IMR-90 (cell line): ENCODE results near the gene CEACAM16.

Experiments
- CEBPB ChIP-seq: IDR thresholded peaks from 2 replicates; pipeline ENCODE4 v1.6.1; 2012; ENCODE audit warnings: low read depth, low read length, improper control_type of control experiment
- CHD1 ChIP-seq: IDR thresholded peaks from 2 replicates; pipeline ENCODE4 v1.6.1; 2012; ENCODE audit warnings: low read depth, low read length, improper control_type of control experiment
- MAFK ChIP-seq: IDR thresholded peaks from 2 replicates; pipeline ENCODE4 v1.6.1; 2012; ENCODE audit warnings: low read depth, low read length, improper control_type of control experiment
- MAZ ChIP-seq: IDR thresholded peaks from 2 replicates; pipeline ENCODE4 v1.6.1; 2012; ENCODE audit warnings: low read depth, mild to moderate bottlenecking, low read length, improper control_type of control experiment, moderate library complexity, borderline replicate concordance
- POLR2A ChIP-seq: IDR thresholded peaks from 2 replicates; pipeline ENCODE4 v1.6.1; 2012; ENCODE audit warnings: mild to moderate bottlenecking, low read depth, low read length
- RAD21 ChIP-seq: IDR thresholded peaks from 2 replicates; pipeline ENCODE4 v1.6.1; 2012; ENCODE audit warnings: low read length, improper control_type of control experiment
- RFX5 ChIP-seq: IDR thresholded peaks from 2 replicates; pipeline ENCODE4 v1.8.0; 2012; ENCODE audit warnings: low read depth, mild to moderate bottlenecking, low read length, moderate library complexity
- TF ChIP-seq, protein P1 (sequence below): conservative IDR thresholded peaks from 2 replicates; pipeline ENCODE4 v1.5.1; 2012; ENCODE audit warnings: mild to moderate bottlenecking, low read depth, low read length, improper control_type of control experiment

- TF ChIP-seq, protein P1, sequence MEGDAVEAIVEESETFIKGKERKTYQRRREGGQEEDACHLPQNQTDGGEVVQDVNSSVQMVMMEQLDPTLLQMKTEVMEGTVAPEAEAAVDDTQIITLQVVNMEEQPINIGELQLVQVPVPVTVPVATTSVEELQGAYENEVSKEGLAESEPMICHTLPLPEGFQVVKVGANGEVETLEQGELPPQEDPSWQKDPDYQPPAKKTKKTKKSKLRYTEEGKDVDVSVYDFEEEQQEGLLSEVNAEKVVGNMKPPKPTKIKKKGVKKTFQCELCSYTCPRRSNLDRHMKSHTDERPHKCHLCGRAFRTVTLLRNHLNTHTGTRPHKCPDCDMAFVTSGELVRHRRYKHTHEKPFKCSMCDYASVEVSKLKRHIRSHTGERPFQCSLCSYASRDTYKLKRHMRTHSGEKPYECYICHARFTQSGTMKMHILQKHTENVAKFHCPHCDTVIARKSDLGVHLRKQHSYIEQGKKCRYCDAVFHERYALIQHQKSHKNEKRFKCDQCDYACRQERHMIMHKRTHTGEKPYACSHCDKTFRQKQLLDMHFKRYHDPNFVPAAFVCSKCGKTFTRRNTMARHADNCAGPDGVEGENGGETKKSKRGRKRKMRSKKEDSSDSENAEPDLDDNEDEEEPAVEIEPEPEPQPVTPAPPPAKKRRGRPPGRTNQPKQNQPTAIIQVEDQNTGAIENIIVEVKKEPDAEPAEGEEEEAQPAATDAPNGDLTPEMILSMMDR: no peak
- TF ChIP-seq POLR2A (no peak), CEBPB (no peak), MAZ (no peak), RFX5 (no peak), CHD1 (no peak), RAD21 (no peak), MAFK (no peak)
Measured at GRCh38 chr19:44673510-44673909, 25.4 kb upstream of the CEACAM16 start.
